GM12875 (cell line): ENCODE data around the gene PRKAG2.

ENCODE experiments used
- H3K4me3 ChIP-seq: one replicate; pipeline ENCODE4 v1.5.1; 2011; ENCODE audit warnings: low read depth, low read length, control low read depth
- TF ChIP-seq, protein P1 (sequence below): IDR thresholded peaks from 2 replicates; pipeline ENCODE4 v1.5.1; 2011; ENCODE audit warnings: low read depth, mild to moderate bottlenecking, control low read depth, inconsistent platforms, low read length, moderate library complexity, borderline replicate concordance; ENCODE audit not compliant: insufficient read depth

Gene PRKAG2

DNA sequence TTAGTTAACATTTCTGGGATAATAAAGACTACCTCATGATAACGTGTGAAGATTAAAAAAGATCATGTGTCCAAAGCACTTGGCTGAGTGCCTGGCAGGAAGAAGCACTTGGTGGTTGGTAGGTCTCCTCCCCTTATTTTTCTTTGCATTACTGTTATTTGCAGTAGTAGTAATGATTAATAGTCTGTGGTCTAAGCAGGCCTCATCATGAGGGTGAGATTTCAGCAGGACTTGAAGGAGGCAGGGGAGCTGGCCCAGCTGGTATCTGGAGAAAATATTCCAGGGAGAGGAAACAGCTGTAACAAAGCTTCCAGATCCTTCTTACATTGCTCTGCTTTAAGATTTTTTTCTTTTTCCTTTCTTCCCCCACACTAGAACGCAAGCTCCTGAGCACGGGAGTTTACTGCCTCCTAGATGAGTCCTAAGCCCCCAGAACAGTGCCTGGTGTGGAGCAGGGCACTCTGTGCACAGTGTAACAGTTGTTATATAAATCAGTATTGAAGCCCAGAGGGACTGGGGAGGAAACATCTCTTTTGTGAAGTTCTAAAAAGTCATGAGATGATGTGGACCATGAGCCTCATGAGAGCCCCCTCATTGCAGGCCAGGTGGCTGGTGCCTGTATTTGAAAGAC is 326.1 kb downstream of the PRKAG2 start:
- TF ChIP-seq, protein P1, sequence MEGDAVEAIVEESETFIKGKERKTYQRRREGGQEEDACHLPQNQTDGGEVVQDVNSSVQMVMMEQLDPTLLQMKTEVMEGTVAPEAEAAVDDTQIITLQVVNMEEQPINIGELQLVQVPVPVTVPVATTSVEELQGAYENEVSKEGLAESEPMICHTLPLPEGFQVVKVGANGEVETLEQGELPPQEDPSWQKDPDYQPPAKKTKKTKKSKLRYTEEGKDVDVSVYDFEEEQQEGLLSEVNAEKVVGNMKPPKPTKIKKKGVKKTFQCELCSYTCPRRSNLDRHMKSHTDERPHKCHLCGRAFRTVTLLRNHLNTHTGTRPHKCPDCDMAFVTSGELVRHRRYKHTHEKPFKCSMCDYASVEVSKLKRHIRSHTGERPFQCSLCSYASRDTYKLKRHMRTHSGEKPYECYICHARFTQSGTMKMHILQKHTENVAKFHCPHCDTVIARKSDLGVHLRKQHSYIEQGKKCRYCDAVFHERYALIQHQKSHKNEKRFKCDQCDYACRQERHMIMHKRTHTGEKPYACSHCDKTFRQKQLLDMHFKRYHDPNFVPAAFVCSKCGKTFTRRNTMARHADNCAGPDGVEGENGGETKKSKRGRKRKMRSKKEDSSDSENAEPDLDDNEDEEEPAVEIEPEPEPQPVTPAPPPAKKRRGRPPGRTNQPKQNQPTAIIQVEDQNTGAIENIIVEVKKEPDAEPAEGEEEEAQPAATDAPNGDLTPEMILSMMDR, result no peak
- H3K4me3 ChIP-seq, result no peak overlapping the region

DNA sequence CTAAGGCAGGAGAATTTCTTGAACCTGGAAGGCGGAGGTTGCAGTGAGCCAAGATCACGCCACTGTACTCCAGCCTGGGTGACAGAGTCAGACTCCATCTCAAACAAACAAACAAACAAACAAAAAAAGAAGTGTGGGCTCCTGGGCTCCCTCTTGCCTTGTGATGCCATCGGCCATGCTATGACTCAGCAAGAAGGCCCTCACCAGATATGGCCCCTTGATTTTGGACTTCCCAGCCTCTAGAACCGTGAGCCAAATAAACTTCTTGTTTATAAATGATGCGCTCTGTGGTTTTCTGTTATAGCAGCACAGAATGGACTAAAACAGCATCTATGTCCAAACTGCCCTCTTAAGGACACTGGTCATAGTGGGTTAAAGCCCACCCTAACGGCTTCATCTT is 327.3 kb downstream of the PRKAG2 start:
- TF ChIP-seq, protein P1, result no peak
- H3K4me3 ChIP-seq, result no peak overlapping the region

DNA sequence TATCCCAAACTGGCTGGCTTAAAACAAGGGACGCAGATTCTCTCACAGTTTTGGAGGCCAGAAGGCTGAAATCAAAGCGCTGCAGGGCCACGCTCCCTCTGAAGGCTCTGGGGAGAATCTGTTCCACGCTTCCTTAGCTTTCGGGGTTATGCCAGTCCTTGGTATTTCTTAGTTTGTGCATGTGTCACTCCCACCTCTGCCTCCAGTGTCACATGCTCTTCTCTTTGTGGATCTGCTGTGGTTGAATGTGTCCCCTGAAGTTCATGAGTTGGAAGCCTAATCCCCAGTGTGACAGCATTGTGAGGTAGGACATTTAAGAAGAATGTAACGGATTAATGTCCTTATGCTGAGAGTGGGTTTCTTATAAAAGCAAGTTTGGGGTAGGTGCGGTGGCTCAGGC is 327.8 kb downstream of the PRKAG2 start:
- H3K4me3 ChIP-seq, result no peak overlapping the region
- TF ChIP-seq, protein P1, result no peak

DNA sequence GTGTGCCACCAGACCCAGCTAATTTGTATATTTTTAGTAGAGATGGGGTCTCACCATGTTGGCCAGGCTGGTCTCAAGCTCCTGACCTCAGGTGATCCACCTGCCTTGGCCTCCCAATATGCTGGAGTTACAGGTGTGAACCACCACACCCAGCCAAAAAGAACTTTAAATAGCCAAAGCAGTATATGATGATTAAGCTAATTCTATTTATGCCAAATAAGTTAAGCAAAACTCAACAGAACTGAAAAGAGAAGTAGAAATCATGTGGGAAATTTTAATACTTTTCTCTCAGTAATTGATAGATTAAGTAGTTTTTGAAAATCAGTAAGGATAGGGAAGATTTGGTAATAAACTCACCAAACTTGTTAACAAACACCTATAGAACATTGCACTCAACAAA is 332.7 kb downstream of the PRKAG2 start:
- H3K4me3 ChIP-seq, result no peak overlapping the region
- TF ChIP-seq, protein P1, result no peak

DNA sequence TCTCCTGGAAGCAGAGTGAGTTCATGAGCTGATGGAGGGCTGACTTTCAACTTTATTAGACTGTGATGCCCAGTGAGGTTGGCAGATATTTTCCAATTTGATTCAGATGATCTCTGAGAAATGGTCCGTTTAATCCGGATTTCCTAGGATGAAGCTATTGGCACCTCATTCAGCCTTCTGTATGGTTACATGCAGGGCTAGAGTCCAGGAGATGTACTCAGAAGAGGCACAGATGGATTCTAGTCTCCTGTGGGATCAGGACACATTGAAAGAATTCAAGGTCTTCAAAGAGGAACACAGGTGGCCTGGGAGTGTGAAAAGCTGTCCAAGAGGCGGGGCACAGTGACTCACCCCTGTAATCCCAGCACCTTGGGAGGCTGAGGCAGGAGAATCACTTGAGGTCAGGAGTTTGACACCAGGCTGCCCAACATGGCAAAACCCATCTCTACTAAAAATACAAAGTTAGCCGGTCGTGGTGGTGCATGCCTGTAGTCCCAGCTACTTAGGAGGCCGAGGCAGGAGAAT is 334.2 kb downstream of the PRKAG2 start:
- TF ChIP-seq, protein P1, result no peak
- no peak overlapping the region for H3K4me3 ChIP-seq

DNA sequence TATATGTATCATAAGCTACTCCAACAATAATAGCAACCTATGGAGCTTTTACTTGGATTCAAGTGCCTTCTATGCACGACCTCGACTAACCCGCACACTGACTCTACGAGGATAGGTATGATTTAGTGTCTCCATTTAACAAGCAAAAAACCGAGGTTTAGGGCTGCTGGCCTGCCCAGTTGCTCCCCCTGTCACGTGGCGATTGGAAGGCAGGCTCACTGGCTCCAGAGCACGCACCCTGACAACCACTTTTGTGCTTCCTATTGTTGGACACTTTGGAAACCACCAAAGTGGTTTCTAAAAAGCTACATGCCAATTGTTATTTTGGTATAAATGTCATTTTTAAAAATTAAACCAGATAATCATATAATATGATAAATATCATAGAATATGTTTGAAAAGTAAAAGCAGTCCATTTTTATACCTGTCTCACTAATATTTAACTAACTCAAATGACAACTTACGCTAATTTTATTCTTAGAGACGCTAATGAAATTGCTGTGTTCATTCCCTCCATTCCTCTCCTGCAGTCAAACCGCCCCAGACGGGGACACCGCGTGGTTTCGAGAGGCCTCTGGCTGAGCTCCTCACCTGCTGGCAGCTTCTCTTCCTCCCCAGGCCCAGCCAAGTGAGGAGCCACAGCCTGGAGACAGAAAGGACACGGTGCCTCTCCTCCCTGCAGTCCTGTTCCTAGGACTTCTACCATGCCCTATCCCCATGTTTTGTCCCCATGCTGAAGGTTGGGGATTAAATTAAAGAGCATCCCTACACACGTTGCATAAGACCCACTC is 335.0 kb downstream of the PRKAG2 start:
- TF ChIP-seq, protein P1, result no peak

More for the DNA sequence above, 335.0 kb downstream of the PRKAG2 start:
- H3K4me3 ChIP-seq, result no peak overlapping the region
